NOMO-1 (cell line): ENCODE results near the gene PDHA2.
"Not testable (repeated sequence)": the region's sequence is repeated elsewhere in the genome, so short reads cannot be mapped to it uniquely, and the experiment has no call there.

ENCODE experiments used
- DNase-seq, 2 experiments: peaks; one replicate each; lab custom pipeline; 2025; ENCODE audit not compliant: unreplicated experiment in 2 of 2; lab: John Stamatoyannopoulos, UW

Gene PDHA2

DNA sequence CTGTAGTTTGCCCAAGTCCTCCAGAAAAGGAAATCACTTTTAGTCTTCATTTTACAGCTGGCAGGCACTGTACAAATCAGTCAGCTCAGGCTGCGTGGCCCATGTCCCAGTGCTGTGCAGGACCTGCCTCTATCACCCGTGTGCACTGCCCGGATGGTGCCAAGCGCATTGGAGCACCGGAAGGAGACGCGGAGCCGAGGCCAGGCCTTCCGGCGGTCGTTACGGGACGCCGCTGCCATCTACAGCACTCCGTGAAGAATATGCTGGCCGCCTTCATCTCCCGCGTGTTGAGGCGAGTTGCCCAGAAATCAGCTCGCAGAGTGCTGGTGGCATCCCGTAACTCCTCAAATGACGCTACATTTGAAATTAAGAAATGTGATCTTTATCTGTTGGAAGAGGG, at the start of gene PDHA2:
PDHA2 (plus strand) TSS at position 203 of the 400 bp plus-strand sequence; CDS start at position 261, 58 bp downstream.
- no peak for DNase-seq

DNA sequence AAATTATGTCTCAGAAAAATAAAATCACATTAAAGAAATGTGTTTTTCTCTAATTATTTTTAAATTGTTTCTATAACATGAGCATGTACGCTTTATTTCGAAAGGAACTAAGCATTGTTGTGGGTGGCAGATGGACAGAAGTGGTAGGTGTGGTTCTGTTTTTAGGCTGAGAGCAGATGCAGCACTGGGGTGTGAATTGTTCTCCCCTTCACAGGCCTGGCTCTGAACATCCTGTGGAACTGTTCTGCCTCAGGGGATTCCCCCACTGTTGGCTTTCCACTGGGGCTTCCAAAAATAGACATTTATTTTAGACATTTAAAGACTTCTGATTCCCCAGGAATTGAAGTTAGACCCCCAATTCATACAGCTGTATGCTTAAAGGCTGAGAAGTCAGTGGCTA, 41.9 kb upstream of the PDHA2 start:
- no peak for DNase-seq

DNA sequence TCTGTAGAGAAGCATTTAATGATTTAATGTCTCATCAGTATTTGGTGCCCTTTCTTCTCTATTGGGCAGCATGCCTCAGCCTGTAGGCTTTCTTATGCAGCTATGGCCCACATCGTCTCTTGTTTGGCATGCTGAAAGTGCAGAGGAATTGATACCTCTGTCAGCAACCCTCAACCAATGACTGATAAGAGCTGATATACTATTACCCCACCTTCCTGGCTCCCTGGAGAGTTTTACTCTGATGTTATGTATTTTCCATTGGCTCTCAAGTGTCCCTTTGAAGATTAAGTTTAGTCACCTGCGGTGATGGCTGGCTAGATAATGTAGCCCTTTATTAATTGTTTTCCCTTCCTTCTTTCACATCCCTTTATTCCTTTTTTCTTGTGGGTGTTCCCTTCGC, 41.2 kb upstream of the PDHA2 start:
- no peak for DNase-seq

DNA sequence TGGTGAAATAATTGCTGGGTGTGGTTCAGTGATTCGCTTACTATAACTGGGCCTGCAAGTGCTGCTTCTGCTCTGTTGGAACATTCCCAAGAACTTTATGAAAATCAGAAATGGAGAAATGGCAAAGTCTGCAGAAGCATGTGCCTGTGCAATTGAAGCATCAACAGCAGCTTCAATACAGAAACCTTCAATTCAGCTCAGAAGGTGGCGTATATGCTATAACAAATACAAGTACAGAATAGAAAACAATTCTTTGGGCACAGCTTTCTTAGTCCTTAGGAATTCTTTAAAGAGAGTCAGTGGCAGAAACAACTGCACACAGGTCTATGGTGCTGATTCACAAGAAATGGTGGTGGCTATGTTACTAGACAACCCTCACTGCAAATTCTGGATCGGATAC, 18.0 kb upstream of the PDHA2 start:
- DNase-seq, result no peak

DNA sequence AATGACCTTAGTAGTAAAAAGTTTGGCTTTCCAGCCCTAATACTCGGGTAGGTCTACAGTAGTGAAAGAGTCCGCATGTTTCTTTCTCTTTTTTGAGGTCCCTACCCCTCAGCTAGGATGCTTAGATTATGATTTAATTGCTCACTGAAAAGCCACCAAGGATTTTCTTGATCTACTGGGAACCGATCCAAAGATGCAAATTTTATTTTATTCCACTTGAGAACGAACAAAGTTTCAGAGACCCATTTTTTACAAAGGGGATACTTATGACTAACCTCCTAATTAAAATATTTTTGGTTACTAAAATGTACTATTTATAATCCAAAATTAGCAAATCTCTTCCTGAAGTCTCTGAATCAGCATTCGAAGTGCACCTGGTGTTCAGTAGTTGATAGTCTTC, 14.3 kb upstream of the PDHA2 start:
- DNase-seq, result no peak

DNA sequence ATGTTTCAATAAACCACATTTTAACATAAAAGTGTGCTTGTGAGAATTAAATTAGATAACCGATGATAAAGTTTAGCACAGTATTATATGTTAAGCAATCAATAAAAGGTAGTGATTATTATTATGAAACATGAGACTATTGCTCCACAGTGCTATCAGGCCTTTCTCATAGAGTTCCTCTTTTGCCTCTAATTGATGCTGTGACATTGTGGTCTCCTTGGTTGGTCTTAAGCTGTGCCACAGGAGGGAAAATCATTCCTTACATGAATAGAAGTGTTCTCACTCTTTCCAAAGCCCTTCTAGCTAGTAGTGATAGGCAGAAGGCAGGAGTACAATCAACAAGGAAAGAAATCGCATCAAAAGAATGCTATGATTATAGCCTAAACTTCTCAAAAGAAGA, 9.2 kb upstream of the PDHA2 start:
- DNase-seq, result peak in 1 of 2 experiments; percentile 1

DNA sequence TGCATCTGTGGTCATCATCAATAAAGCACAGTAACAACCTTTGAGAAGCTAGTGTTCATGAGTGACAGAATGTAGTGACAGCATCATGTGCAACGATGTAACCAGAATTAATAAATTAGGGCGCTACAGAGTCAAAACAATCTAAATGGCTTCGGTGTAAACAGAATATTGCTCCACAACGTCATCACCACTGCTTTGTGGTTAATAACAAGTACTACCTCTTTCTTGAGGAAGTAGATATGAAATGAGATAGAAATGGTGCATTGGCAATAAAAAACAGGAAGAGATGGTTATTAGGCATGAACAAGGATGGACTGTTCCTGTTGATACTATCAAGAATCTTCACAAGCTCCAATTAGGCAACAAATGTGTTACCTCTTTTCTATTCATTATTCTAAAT, 8.7 kb upstream of the PDHA2 start:
- peak in 1 of 2 experiments; percentile 36 for DNase-seq

DNA sequence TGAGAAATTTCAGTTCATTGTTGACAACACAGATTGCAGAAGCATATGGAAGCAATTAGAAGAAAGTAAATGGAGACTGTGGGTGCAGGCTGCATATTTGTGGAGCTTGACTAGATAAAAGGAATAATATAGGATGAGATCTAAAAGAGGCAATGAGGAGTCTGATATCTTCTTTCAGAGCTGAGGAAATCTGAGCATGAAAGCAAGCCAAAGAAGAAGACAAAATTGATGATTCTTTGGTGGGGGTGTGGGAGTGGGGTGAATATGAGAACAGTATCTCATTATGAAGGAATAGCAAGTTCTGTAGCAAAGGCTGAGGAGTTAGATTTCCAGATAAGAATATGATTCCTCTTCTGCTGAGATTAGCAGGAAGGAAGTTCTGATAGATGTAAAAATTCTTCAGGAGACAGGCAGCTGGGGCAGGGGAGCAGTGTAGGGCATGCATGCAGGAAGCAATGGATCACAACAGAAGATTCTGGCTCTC, 6.1 kb upstream of the PDHA2 start:
- DNase-seq, result no peak

DNA sequence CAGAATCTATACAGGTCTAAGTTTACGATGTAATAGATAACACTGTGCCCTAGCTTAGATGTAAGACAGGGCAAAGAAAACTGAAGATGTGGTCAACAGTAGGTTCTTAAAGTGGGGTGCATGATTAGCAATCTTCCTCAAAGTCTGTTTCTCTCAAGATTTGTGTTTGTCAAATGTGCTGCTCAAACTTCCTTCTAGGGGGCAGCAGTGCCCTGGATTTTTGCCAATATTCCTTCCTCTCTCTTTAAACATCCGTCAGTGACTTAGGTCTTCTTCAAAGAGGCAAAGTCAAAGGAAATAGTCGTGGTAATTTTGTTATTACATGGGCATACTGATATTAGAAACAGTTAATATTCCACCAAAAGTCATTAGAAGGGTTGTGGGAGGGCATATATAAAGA, 4.2 kb upstream of the PDHA2 start:
- no peak for DNase-seq

DNA sequence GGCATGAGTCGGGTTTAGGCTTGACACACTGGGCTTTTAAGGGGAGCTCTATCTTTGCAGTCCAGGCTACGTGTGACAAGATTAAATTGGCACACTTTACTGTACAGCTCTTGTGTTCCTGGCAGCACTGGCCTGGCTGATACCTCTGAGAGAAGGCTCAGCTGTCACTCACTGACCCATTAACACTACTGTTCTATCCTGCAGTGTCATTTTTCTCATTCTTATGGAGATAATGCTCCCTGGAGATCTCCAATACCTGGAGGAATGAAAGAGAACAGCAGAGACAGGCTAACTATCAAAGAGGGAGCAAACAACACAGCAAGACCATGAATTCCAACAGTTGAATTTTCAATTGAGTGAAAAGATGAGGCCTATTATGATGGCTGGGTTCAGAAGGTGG, 1.7 kb upstream of the PDHA2 start:
- no peak for DNase-seq

DNA sequence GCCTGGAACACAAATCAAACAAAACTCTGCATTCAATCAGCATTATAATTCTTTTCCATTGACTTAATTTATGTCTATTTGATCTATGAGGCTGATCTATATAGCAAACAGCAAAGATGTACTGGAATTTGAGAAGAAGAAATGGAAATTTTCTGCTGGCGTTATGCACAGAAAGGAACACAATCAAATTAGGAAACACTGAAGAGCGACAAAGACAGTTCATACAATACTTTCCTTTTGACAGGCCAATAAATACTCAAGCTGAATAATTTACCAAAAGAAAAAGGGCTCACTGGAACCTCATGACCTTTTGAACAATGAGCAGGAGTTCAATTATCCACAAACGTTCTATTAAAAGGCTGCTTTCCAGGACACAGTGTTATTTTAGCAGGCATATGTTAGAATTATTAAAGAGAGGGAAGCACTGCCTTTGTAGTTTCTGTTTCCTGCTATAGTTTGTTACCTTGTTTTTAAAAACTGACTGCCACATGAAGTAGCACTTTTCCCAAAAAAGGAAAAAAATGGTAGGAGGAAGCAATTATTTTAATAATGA, 8.1 kb downstream of the PDHA2 start:
- no peak for DNase-seq

DNA sequence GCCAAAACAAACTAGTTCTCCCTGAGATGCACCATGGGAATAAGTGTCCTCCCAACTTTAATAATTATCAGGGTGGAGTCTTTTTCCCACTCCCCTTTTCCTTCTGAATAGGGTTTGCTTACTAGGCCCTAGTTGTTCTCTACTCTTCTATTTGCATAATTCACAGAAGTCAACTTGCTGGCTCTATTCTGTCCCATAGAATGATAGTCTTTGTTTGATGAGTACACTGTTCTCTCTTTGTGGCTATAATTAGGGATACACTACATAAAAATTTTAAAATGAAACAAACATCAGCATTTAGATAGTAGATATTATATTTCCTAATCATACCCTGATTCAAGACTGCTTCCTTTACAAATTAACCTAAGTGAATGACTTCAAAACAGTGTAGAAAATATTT, 10.3 kb downstream of the PDHA2 start:
- DNase-seq, result no peak

DNA sequence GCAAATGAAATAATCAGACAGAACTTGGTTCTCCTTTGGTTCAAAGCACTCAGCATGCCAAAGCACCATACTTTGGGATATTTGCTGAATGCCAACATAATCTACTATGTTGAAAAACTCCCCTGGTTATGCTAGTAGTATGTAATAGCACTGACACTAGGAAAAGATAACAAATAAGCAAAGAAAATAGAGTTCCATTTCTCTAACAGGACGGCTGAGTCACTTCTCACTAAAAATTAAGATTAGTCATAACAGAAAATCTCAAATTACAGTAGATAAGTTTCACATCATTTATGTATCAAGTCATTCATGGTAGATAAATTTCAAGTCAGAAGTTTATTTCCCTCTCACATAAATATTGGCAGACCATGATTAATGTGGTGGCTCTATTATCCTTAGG, 17.9 kb downstream of the PDHA2 start:
- no peak for DNase-seq

DNA sequence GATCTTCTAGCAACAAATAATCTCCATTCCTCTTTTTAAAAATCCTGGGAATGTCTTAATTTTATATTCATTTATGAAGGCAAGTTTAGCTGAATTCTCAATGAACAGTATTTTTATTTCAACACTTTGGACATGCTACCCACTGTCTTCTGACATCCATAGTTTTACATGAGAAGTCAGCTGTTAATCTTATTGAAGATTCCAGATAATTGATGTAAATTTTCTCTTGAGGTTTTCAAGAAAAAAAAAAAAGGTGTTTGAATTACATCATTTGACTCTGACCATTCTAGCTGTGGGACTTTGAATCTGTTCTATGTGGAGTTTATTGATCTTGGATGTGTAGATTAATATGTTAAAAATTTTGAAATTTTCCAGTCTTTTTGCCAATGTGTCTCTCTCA, 28.0 kb downstream of the PDHA2 start:
- DNase-seq, result peak in 1 of 2 experiments; percentile 8

DNA sequence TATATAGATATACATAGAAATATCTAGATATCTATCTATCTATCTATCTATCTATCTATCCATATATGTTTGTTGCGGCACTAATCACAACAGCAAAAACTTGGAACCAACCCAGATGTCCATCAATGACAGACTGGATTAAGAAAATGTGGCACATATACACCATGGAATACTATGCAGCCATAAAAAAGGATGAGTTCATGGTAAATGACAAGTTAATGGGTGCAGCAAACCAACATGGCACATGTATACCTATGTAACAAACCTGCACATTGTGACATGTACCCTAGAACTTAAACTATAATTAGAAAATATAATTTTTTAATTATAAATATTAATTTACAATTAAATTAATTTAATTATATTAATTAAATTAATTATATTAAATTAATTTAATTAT, 29.5 kb downstream of the PDHA2 start:
- DNase-seq, result not testable (repeated sequence)

DNA sequence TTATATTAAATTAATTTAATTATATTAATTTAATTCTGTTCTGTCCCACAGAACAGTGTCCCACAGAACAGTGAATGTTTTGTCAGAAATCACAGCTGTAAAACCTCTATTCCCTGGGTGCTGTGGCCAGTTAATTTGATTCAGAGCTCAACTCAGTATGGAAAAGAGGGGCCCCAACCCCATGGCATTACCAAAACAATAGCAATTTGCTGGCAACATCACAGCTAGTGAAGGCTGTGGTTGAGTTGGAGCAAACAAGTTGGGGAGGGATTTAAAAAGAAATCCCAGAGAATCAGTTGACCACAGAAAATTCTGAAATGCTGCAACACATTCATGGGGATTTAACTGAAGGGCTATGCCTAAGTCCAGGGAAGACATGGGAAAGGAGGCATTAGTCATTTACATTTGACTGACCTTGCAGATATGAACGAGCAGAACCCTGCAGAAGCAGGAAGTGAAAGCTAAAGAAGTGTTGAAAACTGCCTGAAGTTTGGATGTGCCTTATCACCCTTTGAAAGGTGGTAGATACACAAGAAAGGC, 30.1 kb downstream of the PDHA2 start:
- peak in 1 of 2 experiments; percentile 1 for DNase-seq

DNA sequence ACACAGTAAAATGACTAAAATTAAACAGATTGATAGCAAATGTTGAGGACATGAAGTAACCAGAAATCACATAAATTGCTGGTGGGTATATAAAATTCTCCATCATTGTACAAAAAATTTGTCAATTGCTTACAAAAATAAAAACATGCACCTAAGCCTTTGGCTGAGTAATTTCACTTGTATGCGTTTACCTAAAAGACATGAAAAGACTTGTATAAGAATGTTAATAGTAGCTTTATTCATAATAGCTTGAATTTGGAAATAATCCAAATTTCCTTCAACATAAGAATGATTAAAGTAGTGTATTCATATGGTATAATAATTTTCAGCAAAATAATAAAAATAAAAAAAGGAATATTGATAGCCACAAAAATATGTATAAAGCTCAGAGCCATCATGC, 37.7 kb downstream of the PDHA2 start:
- no peak for DNase-seq

DNA sequence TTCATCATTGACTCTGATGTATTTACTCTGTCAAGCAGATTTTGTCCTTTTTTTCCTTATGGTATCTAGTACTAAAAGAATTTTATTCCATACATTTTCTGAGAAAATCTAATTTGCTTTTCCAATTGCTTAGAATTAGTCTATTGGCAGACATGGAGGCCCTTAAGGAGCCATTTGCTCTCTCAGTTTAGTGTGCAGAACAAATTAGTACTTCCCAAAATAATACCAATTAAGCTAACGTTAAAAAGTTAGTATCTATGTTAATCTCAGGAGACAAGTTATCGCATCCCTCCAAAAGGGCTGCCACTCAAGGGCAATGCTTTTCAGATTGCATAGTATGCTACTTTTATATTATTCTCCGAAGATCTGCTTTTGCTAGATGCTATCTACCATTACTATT, 47.7 kb downstream of the PDHA2 start:
- no peak for DNase-seq

DNA sequence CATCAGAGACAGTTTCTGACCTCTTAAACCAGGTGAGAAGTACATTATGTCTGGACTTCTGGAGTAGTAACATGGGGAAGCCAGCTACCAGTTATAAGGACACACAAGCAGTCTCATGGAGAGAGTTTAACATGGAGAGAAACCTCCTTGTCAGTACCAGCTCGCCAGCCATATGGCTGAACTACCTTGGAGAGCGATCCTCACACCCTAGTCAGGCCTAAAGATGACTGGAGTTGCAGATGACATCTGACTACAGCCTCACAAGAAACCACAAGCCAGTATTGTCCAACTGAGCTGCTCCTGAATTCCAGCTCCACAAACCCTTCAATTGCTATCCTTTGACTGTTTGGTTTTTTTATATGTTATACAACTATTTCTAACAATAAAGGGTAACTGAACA, 49.8 kb downstream of the PDHA2 start:
- no peak for DNase-seq
